HG03139 (cell line): ENCODE measurements around the gene RMI2.

Experiments
- ATAC-seq: cut with Tn5 transposase; IDR thresholded peaks from one replicate; pipeline ENCODE4 v1.9.1; 2021; ENCODE audit not compliant: unreplicated experiment

Gene RMI2

GRCh38 chr16:11379420-11379819 is 34.2 kb downstream of the RMI2 start:
- no peak for ATAC-seq

GRCh38 chr16:11380836-11381235 is 35.6 kb downstream of the RMI2 start:
- ATAC-seq = no peak

- ATAC-seq = no peak
Measured at GRCh38 chr16:11383481-11384183, 38.4 kb downstream of the RMI2 start.

- no peak for ATAC-seq
Measured at GRCh38 chr16:11384184-11384955, 39.1 kb downstream of the RMI2 start.

- ATAC-seq = no peak
Measured at GRCh38 chr16:11384956-11385586, 39.8 kb downstream of the RMI2 start.

- no peak for ATAC-seq
Measured at GRCh38 chr16:11386054-11386680, 40.9 kb downstream of the RMI2 start.

- no peak for ATAC-seq
Measured at GRCh38 chr16:11386791-11387546, 41.7 kb downstream of the RMI2 start.

- no peak for ATAC-seq
Measured at GRCh38 chr16:11389083-11389482, 43.8 kb downstream of the RMI2 start.

- ATAC-seq = no peak
Measured at GRCh38 chr16:11389631-11390565, 44.6 kb downstream of the RMI2 start.

- no peak for ATAC-seq
Measured at GRCh38 chr16:11390573-11391495, 45.6 kb downstream of the RMI2 start.

GRCh38 chr16:11391576-11391975 is 46.3 kb downstream of the RMI2 start:
- ATAC-seq = no peak

- ATAC-seq = no peak
Measured at GRCh38 chr16:11392041-11392581, 46.9 kb downstream of the RMI2 start.

- no peak for ATAC-seq
Measured at GRCh38 chr16:11393366-11393765, 48.1 kb downstream of the RMI2 start.

- no peak for ATAC-seq
Measured at GRCh38 chr16:11393861-11394592, 48.8 kb downstream of the RMI2 start.

- ATAC-seq = no peak
Measured at GRCh38 chr16:11394593-11394960, 49.3 kb downstream of the RMI2 start.

GRCh38 chr16:11395008-11395948 is 50.0 kb downstream of the RMI2 start:
- ATAC-seq = no peak

- no peak for ATAC-seq
Measured at GRCh38 chr16:11395949-11396240, 50.6 kb downstream of the RMI2 start.
